Neural crest cell (in vitro differentiated cells): ENCODE measurements around the gene EXOC6B. TPM values are rescaled to one million over a fixed set of nuclear protein-coding genes. Genes with fewer than 3 reads are reported as not detected.
A peak's percentile ranks its signal among the peaks of the same experiment; 100 is the strongest.

Experiments
- DNase-seq: peaks from one replicate; pipeline ENCODE4 v3.0.0; 2021; ENCODE audit warnings: low read depth, mixed read lengths, low spot score
- H3K27ac Mint-ChIP-seq: one replicate; pipeline ENCODE4 v1.8.0; 2021; ENCODE audit warnings: mild to moderate bottlenecking, mixed read lengths; ENCODE audit not compliant: unreplicated experiment
- H3K27me3 Mint-ChIP-seq: 2 replicates; pipeline ENCODE4 v1.8.0; 2021; ENCODE audit warnings: low read depth, mild to moderate bottlenecking, mixed read lengths
- H3K36me3 Mint-ChIP-seq: 2 replicates; pipeline ENCODE4 v1.8.0; 2021; ENCODE audit warnings: low read depth, mild to moderate bottlenecking, mixed read lengths
- H3K4me1 Mint-ChIP-seq: 2 replicates; pipeline ENCODE4 v1.8.0; 2021; ENCODE audit warnings: mixed read lengths
- H3K4me3 Mint-ChIP-seq: one replicate; pipeline ENCODE4 v1.8.0; 2021; ENCODE audit warnings: mild to moderate bottlenecking, mixed read lengths
- H3K9me3 Mint-ChIP-seq: 2 replicates; pipeline ENCODE4 v1.8.0; 2021; ENCODE audit warnings: mixed read lengths
- total RNA-seq: library from RNA; stranded (reverse); gene quantifications from 2 replicates; pipeline ENCODE4 v1.2.1, GENCODE V29; 2021
- TF ChIP-seq, protein P1 (sequence below): fragments of 200-600 bp; sonication (generic); conservative IDR thresholded peaks from 2 replicates; pipeline ENCODE4 v1.5.0; 2021; ENCODE audit warnings: antibody characterized with exemption, mild to moderate bottlenecking

Gene EXOC6B
- total RNA-seq, 1 donor from 2014 or later = 28.2 TPM

DNA sequence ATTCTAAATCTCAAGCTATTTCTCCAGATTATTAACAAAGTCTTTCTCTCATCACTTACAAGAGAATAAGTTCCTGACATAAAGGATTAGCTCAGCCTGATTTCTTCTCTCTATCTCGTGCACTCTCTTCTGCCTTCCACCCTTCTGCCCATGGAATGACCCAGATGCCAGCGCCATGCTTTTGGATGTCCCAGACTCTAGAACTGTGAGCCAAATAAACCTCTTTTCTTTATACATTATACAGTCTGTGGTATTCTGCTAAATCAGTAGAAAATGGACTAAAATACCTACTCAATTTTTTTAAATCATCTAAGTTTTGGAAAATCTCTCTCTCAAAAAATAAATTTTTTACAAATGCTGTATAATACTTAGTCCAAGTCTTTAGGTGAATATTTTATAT lies 218.6 kb downstream of the EXOC6B start:
- H3K4me3 Mint-ChIP-seq = no peak overlapping the region
- H3K27me3 Mint-ChIP-seq = no peaks in the 10 kb centered on the region
- no peak overlapping the region for H3K27ac Mint-ChIP-seq
- no peak for DNase-seq
- peaks cover 17% of the 10 kb centered on the region for H3K4me1 Mint-ChIP-seq
- H3K36me3 Mint-ChIP-seq = peaks cover 8% of the 10 kb centered on the region
- TF ChIP-seq, protein P1, sequence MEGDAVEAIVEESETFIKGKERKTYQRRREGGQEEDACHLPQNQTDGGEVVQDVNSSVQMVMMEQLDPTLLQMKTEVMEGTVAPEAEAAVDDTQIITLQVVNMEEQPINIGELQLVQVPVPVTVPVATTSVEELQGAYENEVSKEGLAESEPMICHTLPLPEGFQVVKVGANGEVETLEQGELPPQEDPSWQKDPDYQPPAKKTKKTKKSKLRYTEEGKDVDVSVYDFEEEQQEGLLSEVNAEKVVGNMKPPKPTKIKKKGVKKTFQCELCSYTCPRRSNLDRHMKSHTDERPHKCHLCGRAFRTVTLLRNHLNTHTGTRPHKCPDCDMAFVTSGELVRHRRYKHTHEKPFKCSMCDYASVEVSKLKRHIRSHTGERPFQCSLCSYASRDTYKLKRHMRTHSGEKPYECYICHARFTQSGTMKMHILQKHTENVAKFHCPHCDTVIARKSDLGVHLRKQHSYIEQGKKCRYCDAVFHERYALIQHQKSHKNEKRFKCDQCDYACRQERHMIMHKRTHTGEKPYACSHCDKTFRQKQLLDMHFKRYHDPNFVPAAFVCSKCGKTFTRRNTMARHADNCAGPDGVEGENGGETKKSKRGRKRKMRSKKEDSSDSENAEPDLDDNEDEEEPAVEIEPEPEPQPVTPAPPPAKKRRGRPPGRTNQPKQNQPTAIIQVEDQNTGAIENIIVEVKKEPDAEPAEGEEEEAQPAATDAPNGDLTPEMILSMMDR = no peak
- peaks cover 4% of the 10 kb centered on the region for H3K9me3 Mint-ChIP-seq

DNA sequence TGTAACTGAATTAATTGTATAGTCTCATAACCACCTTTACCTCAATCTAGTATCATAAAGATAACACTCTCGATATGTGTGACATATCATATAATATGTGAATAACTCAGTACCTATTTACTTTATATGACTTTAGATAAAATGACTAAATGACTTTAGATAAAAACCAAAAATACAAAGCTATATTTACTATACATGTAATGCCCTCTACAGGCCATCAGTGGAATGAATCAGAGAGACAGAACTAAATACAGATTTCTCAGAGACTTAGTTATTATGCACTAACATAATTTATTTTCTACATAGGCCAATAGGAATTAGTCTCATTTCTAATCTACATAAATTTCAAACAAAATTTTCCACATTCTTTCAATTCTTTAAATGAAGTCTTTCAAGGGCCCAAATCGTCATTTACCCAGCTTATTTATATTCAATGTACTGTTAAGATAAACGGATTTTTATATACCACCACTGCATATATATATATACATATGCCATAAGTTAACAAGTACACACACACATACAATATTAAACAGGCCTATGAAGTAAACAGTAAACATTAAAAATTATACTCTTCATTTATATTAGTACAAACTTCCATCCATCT lies 219.9 kb downstream of the EXOC6B start:
- no peak for DNase-seq
- no peak overlapping the region for H3K27ac Mint-ChIP-seq
- TF ChIP-seq, protein P1 = peak; percentile 82
- H3K4me1 Mint-ChIP-seq = peaks cover 17% of the 10 kb centered on the region
- H3K9me3 Mint-ChIP-seq = peaks cover 4% of the 10 kb centered on the region
- peaks cover 8% of the 10 kb centered on the region for H3K36me3 Mint-ChIP-seq
- H3K4me3 Mint-ChIP-seq = no peak overlapping the region
- H3K27me3 Mint-ChIP-seq = no peaks in the 10 kb centered on the region

DNA sequence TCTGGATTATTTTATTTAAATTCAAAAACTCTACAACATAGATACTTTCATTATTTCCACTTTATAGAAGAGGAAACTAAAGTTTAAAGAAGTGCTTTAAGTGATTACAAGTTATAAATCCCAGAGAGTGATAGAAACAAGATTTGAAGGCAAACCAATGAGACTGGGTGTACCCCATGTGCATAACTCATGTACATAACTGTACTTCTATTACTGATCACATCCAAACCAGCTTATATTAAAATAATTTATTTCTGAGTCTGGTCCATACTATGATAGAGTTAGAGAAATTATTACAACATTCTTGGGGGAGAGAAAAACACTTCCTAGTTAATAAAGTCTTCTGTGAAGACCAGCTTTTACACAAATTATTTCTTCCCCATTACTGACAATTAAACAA lies 221.4 kb downstream of the EXOC6B start:
- Mint-ChIP-seq H3K4me1 (peaks cover 17% of the 10 kb centered on the region), H3K4me3 (no peak overlapping the region), H3K9me3 (peaks cover 7% of the 10 kb centered on the region), H3K36me3 (peaks cover 2% of the 10 kb centered on the region), H3K27me3 (no peaks in the 10 kb centered on the region), H3K27ac (no peak overlapping the region)
- no peak for DNase-seq
- TF ChIP-seq, protein P1 = no peak

DNA sequence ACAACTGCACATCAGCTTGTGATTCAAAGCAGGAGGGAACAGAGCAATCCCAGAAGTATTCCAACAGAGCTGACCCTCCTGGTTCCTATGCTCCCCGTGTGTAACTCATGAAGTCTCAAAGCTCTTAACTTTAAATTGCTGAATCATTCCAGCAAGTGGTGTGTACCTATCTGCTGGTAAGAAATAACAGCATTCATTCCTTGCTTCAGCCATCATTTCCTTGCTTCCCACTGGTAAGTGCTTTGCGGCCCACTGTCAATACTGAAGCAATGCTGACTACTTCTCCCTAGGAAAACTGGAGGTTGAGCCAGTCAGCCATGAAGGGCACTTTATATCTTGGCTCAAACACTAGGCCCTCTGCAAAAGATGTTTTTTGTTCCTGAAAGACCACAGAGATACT lies 222.4 kb downstream of the EXOC6B start:
- Mint-ChIP-seq H3K4me3 (no peak overlapping the region), H3K27me3 (no peaks in the 10 kb centered on the region), H3K4me1 (peaks cover 17% of the 10 kb centered on the region), H3K27ac (peak overlapping the region; percentile 73), H3K9me3 (peaks cover 7% of the 10 kb centered on the region), H3K36me3 (peaks cover 2% of the 10 kb centered on the region)
- TF ChIP-seq, protein P1 = no peak
- no peak for DNase-seq

DNA sequence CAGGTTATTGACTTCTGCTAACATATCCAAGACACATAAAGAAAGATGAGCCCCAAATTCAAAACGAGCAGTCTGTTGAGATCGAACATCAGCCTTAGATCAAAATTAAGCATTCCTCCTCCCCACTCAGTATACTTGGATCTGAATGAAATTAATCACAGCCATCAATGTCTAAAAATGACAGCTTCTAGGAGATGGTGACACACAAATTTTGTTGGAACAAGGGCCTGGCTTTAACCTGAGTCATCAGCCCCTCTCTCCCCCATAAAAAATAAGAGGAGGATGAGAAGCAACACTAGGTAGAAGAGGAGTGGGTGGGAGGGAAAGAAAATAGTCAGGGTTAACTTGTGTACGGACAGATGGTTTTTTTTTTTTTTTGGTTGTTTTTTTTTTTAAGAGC lies 223.1 kb downstream of the EXOC6B start:
- Mint-ChIP-seq H3K27me3 (no peaks in the 10 kb centered on the region), H3K9me3 (peaks cover 7% of the 10 kb centered on the region), H3K4me1 (peaks cover 17% of the 10 kb centered on the region), H3K4me3 (no peak overlapping the region), H3K36me3 (peaks cover 2% of the 10 kb centered on the region), H3K27ac (no peak overlapping the region)
- DNase-seq = no peak
- TF ChIP-seq, protein P1 = no peak
